A673 (cell line): ENCODE results near the gene CACHD1.

Experiments
- CTCF ChIP-seq: fragments of 300-800, 200-600 bp; sonication (generic); conservative IDR thresholded peaks from 2 replicates; pipeline ENCODE4 v1.5.1; 2017; ENCODE audit warnings: low read depth, mild to moderate bottlenecking, antibody characterized with exemption, low read length, moderate library complexity, mixed read lengths
- EZH2 ChIP-seq: fragments of 200-600 bp; sonication (generic); IDR thresholded peaks from 2 replicates; pipeline ENCODE4 v1.6.1; 2017; ENCODE audit warnings: borderline replicate concordance, low read depth, mild to moderate bottlenecking, mixed read lengths, antibody characterized with exemption, low read length; ENCODE audit not compliant: poor library complexity, severe bottlenecking

GRCh38 chr1:64470665-64471217 is 812 bp downstream of the CACHD1 start:
- no peak for TF ChIP-seq EZH2
- TF ChIP-seq CTCF = no peak
